K562 (cell line): ENCODE measurements around the gene SLC22A8. TPM values are rescaled to one million over a fixed set of nuclear protein-coding genes. Genes with fewer than 3 reads are reported as not detected.

ENCODE experiments used
- CHD4 ChIP-seq: fragments of 200-600 bp; sonication (generic); IDR thresholded peaks from 3 replicates; pipeline ENCODE4 v1.6.1; 2012; ENCODE audit warnings: low read depth, mild to moderate bottlenecking, mixed read lengths, low read length, inconsistent platforms; ENCODE audit not compliant: insufficient read depth, insufficient replicate concordance, poor library complexity, severe bottlenecking
- EHMT2 ChIP-seq: fragments of 450-650 bp; IDR thresholded peaks from 2 replicates; pipeline ENCODE4 v1.6.1; 2018; ENCODE audit warnings: antibody characterized with exemption
- EWSR1 ChIP-seq: fragments of 450-650 bp; IDR thresholded peaks from 2 replicates; pipeline ENCODE4 v1.6.1; 2018; ENCODE audit warnings: borderline replicate concordance, mild to moderate bottlenecking, low read depth, moderate library complexity; ENCODE audit not compliant: partially characterized antibody
- GATAD2B ChIP-seq: fragments of 450-650 bp; IDR thresholded peaks from 2 replicates; pipeline ENCODE4 v1.6.1; 2017; ENCODE audit warnings: mild to moderate bottlenecking, borderline replicate concordance
- RFX7 ChIP-seq: fragments of 250-450 bp; sonication (Bioruptor Pico); IDR thresholded peaks from 2 replicates; pipeline ENCODE4 v1.5.1; 2021; ENCODE audit warnings: mild to moderate bottlenecking
- U2AF2 ChIP-seq: fragments of 200-400 bp; formaldehyde crosslinking; optimal IDR thresholded peaks from 2 replicates; pipeline ENCODE3; 2017; ENCODE audit warnings: low read depth, mild to moderate bottlenecking, low read length
- ZBTB9 ChIP-seq: fragments of 450-650 bp; formaldehyde crosslinking; IDR thresholded peaks from 2 replicates; pipeline ENCODE4 v1.4.0; 2020; ENCODE audit warnings: mild to moderate bottlenecking, moderate library complexity
- polyA plus RNA-seq, 8 experiments: library from polyadenylated mRNA; depleted of rRNA in 4 of 8; stranded (reverse) in 5 of 8; unstranded in 3 of 8; fragments of >200 nt; fragmentation: Nextera tagmentation in 2 of 8; fragmentation: Illumina TruSeq in 1 of 8; extraction: Ambion mirVana in 2 of 8; extraction: Trizol in 1 of 8; gene quantifications; 2 replicates each; pipeline versions ENCODE4 v1.2.1 to v1.2.3, GENCODE V29; 2011 to 2014; ENCODE audit warnings: inconsistent platforms in 1 of 8, missing spikeins in 1 of 8
- total RNA-seq, 7 experiments: library from RNA; depleted of rRNA in 6 of 7; stranded (reverse); fragments of >200 nt in 6 of 7; fragmentation: Illumina TruSeq in 2 of 7; extraction: Trizol in 2 of 7; gene quantifications; 2 replicates each; pipeline versions ENCODE4 v1.2.1 to v1.2.3, GENCODE V29; 2011 to 2021; ENCODE audit warnings: low replicate concordance in 1 of 7
- TF ChIP-seq, protein P1 (sequence below), 2 experiments: fragments of 450-650 bp; formaldehyde crosslinking in 1 of 2; IDR thresholded peaks; 2 replicates each; pipeline versions ENCODE4 v1.4.0 to v1.6.1; 2014 to 2020; ENCODE audit warnings: mild to moderate bottlenecking in 2 of 2, borderline replicate concordance in 1 of 2, low read depth in 1 of 2
- TF ChIP-seq, protein P2 (sequence below): fragments of 450-650 bp; conservative IDR thresholded peaks from 2 replicates; pipeline ENCODE4 v1.6.1; 2016; ENCODE audit warnings: missing genetic modification characterization, low read depth, mild to moderate bottlenecking, missing compliant biosample characterization, moderate library complexity

Gene SLC22A8
- total and polyA plus RNA-seq, 9 of the 15 experiments (the other 6 are each of a cell fraction or from before 2014, with no cell fraction given): not detected

DNA sequence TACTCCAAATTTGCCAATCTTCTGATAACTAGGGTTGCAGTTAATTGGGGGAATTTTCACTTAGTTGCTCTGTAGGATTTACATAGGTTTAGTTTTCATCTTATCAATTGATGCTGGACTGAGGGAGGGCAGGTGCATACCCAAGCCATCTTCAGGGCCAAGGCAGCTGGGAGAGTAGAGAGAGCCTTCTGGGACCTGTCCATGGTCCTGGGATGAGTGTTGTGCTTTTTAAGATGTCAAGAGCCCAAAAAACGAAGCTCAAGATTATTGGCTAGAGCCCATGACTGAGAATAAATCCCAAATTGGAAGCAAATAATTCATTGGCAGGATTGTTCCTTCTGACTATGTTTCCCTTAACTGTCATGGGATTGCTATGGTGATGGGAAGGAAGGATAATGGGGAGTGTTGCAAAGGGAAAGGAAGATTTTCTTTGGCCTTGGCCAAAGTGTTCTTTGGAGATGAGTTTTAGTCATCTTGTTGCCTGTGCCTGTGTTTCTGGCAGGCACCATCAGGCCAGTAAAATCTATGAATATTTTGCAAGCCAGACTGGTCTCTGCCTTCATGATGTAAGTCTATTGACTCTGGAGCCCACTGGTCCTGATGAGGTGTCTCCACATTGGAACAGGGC, 35.4 kb downstream of the SLC22A8 start (continued):
- TF ChIP-seq RFX7 (CRISPR knock-in tag) (no peak), GATAD2B (no peak), EWSR1 (no peak), ZBTB9 (CRISPR knock-in tag) (no peak), U2AF2 (no peak), CHD4 (no peak), EHMT2 (peak; percentile 96)
- TF ChIP-seq, protein P1, sequence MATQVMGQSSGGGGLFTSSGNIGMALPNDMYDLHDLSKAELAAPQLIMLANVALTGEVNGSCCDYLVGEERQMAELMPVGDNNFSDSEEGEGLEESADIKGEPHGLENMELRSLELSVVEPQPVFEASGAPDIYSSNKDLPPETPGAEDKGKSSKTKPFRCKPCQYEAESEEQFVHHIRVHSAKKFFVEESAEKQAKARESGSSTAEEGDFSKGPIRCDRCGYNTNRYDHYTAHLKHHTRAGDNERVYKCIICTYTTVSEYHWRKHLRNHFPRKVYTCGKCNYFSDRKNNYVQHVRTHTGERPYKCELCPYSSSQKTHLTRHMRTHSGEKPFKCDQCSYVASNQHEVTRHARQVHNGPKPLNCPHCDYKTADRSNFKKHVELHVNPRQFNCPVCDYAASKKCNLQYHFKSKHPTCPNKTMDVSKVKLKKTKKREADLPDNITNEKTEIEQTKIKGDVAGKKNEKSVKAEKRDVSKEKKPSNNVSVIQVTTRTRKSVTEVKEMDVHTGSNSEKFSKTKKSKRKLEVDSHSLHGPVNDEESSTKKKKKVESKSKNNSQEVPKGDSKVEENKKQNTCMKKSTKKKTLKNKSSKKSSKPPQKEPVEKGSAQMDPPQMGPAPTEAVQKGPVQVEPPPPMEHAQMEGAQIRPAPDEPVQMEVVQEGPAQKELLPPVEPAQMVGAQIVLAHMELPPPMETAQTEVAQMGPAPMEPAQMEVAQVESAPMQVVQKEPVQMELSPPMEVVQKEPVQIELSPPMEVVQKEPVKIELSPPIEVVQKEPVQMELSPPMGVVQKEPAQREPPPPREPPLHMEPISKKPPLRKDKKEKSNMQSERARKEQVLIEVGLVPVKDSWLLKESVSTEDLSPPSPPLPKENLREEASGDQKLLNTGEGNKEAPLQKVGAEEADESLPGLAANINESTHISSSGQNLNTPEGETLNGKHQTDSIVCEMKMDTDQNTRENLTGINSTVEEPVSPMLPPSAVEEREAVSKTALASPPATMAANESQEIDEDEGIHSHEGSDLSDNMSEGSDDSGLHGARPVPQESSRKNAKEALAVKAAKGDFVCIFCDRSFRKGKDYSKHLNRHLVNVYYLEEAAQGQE (IDR thresholded peaks at IDR 0.05; ENCODE audit: borderline replicate concordance): peak; percentile 98
- TF ChIP-seq, protein P1 (CRISPR knock-in tag; IDR thresholded peaks at IDR 0.05; ENCODE audit: low read depth): peak; percentile 90
- TF ChIP-seq, protein P2, sequence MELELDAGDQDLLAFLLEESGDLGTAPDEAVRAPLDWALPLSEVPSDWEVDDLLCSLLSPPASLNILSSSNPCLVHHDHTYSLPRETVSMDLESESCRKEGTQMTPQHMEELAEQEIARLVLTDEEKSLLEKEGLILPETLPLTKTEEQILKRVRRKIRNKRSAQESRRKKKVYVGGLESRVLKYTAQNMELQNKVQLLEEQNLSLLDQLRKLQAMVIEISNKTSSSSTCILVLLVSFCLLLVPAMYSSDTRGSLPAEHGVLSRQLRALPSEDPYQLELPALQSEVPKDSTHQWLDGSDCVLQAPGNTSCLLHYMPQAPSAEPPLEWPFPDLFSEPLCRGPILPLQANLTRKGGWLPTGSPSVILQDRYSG (tag): peak; percentile 72; the same call in 1 of the 2 replicates
